ENCODE results near the gene JAML. TPM values are rescaled to one million over a fixed set of nuclear protein-coding genes. Genes with fewer than 3 reads are reported as not detected.
A peak's percentile ranks its signal among the peaks of the same experiment; 100 is the strongest.

Gene JAML
- total and polyA plus RNA-seq, 8 donors, result 3.7 to 47.2 (median 7.1) TPM

GRCh38 chr11:118175993-118176777, 48.6 kb downstream of the JAML start, which contains the start of gene SCN2B:
TSS of gene SCN2B (minus strand) at chr11:118176639. CDS start at chr11:118176431, 208 bp downstream.
- TF ChIP-seq CTCF (IDR thresholded peaks at IDR 0.05), result no peak
- Histone ChIP-seq H3K36me3 (no peaks in the 10 kb centered on the region), H3K4me1 (peaks cover 8 to 18% of the 10 kb centered on the region in 2 donors), H3K27me3 (peaks cover 0 to 26% of the 10 kb centered on the region in 2 donors), H3K4me3 (peak within 1 kb of the TSS; percentile 11 to 21), H3K27ac (peak within 1 kb of the TSS in 1 of 2 donors; percentile 18), H3K9me3 (no peaks in the 10 kb centered on the region)
- ATAC-seq, result no peak
- intact Hi-C loops (cut with DNase I), result no loop called here
- DNase-seq, result peak in 1 of 4 donors; percentile 62

- H3K27ac ChIP-seq, result peak overlapping the region in 1 of 2 donors; percentile 18
- H3K4me3 ChIP-seq, result peak overlapping the region; percentile 11 to 21
- ATAC-seq, result peak; percentile 38
- intact Hi-C loops (cut with DNase I), result no loop called here
- no peaks in the 10 kb centered on the region for H3K36me3 ChIP-seq
- DNase-seq, result no peak
- H3K4me1 ChIP-seq, result peaks cover 8 to 18% of the 10 kb centered on the region in 2 donors
- TF ChIP-seq CTCF (IDR thresholded peaks at IDR 0.05), result no peak
- no peaks in the 10 kb centered on the region for H3K9me3 ChIP-seq
- H3K27me3 ChIP-seq, result peaks cover 0 to 27% of the 10 kb centered on the region in 2 donors
Observed at GRCh38 chr11:118175031-118175992, 49.5 kb downstream of the JAML start.

GRCh38 chr11:118174006-118174567, 50.7 kb downstream of the JAML start:
- Histone ChIP-seq H3K27ac (no peak overlapping the region), H3K4me3 (no peak overlapping the region), H3K27me3 (peaks cover 0 to 27% of the 10 kb centered on the region in 2 donors), H3K4me1 (peaks cover 8 to 18% of the 10 kb centered on the region in 2 donors), H3K36me3 (no peaks in the 10 kb centered on the region), H3K9me3 (no peaks in the 10 kb centered on the region)
- ATAC-seq (no peak), DNase-seq (no peak)
- intact Hi-C loops (cut with DNase I), result no loop called here
- TF ChIP-seq CTCF (IDR thresholded peaks at IDR 0.05), result no peak

GRCh38 chr11:118172356-118172755, 52.5 kb downstream of the JAML start:
- no peak for DNase-seq
- intact Hi-C loops (cut with DNase I), result no loop called here
- ATAC-seq, result no peak
- H3K4me3 ChIP-seq, result no peak overlapping the region
- no peak overlapping the region for H3K27ac ChIP-seq
- H3K36me3 ChIP-seq, result no peaks in the 10 kb centered on the region
- peaks cover 8 to 18% of the 10 kb centered on the region in 2 donors for H3K4me1 ChIP-seq
- no peak for TF ChIP-seq CTCF (IDR thresholded peaks at IDR 0.05)
- H3K9me3 ChIP-seq, result no peaks in the 10 kb centered on the region
- peaks cover 0 to 27% of the 10 kb centered on the region in 2 donors for H3K27me3 ChIP-seq

Measured in left lung (tissue), 10 donors.